ENCODE data around the gene IFNA1. TPM values are rescaled to one million over a fixed set of nuclear protein-coding genes. Genes with fewer than 3 reads are reported as not detected.

The IFNA1 gene
- total and polyA plus RNA-seq, 2 experiments from 2014 or later, result not detected

DNA sequence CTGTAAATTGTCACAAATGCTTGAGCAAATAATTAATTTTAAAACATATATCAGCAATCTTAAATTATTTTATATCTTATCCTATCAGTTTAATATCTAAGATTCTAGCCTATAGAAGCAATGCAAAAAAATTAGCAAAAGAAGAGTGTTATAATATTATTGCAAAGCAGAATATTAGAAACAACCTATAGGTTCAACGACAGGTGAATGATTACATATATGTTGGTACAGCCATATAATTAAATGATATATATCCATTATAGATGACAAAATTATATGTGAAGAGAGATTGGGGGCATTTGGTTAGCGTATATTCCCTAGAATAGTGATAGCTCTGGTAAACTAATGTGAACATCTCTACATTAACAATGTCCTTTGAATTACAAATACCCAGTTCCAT, 42.0 kb downstream of the IFNA1 start, which contains the start of gene IFNE:
Gene IFNE, minus strand, starts transcription at position 101 of the 400 bp plus-strand sequence. CDS start 619 bp downstream, outside the sequence.
- Histone ChIP-seq H3F3A (replicated peaks; ENCODE audit: low read depth) (no peaks in the 10 kb centered on the region), H3K36me3 (ENCODE audit: insufficient read depth) (no peaks in the 10 kb centered on the region), H4K20me1 (replicated peaks; ENCODE audit: insufficient read depth) (no peaks in the 10 kb centered on the region), H3K9me2 (ENCODE audit: insufficient read depth) (no peaks in the 10 kb centered on the region; the same call in 1 of the 2 replicates), H3K4me2 (no peak within 1 kb of the TSS), H3K4me3 (no peak within 1 kb of the TSS), H2AFZ (no peak within 1 kb of the TSS), H3K79me2 (replicated peaks; ENCODE audit: insufficient read depth) (no peaks in the 10 kb centered on the region), H3K4me1 (ENCODE audit: insufficient read depth) (peaks cover 8% of the 10 kb centered on the region), H3K27me3 (ENCODE audit: insufficient read depth) (no peaks in the 10 kb centered on the region), H3K27ac (ENCODE audit: low read depth) (no peak within 1 kb of the TSS)
- no peak for TF ChIP-seq NANOG (IDR thresholded peaks at IDR 0.05; ENCODE audit: borderline replicate concordance)
- TF ChIP-seq JUNB (IDR thresholded peaks at IDR 0.05; ENCODE audit: unreplicated experiment), result no peak
- no peak for TF ChIP-seq POLR2AphosphoS5 (IDR thresholded peaks at IDR 0.05; ENCODE audit: low read depth)
- no peak for TF ChIP-seq ZNF331 (CRISPR knock-in tag; IDR thresholded peaks at IDR 0.05; ENCODE audit: low read depth)
- TF ChIP-seq, protein P1, sequence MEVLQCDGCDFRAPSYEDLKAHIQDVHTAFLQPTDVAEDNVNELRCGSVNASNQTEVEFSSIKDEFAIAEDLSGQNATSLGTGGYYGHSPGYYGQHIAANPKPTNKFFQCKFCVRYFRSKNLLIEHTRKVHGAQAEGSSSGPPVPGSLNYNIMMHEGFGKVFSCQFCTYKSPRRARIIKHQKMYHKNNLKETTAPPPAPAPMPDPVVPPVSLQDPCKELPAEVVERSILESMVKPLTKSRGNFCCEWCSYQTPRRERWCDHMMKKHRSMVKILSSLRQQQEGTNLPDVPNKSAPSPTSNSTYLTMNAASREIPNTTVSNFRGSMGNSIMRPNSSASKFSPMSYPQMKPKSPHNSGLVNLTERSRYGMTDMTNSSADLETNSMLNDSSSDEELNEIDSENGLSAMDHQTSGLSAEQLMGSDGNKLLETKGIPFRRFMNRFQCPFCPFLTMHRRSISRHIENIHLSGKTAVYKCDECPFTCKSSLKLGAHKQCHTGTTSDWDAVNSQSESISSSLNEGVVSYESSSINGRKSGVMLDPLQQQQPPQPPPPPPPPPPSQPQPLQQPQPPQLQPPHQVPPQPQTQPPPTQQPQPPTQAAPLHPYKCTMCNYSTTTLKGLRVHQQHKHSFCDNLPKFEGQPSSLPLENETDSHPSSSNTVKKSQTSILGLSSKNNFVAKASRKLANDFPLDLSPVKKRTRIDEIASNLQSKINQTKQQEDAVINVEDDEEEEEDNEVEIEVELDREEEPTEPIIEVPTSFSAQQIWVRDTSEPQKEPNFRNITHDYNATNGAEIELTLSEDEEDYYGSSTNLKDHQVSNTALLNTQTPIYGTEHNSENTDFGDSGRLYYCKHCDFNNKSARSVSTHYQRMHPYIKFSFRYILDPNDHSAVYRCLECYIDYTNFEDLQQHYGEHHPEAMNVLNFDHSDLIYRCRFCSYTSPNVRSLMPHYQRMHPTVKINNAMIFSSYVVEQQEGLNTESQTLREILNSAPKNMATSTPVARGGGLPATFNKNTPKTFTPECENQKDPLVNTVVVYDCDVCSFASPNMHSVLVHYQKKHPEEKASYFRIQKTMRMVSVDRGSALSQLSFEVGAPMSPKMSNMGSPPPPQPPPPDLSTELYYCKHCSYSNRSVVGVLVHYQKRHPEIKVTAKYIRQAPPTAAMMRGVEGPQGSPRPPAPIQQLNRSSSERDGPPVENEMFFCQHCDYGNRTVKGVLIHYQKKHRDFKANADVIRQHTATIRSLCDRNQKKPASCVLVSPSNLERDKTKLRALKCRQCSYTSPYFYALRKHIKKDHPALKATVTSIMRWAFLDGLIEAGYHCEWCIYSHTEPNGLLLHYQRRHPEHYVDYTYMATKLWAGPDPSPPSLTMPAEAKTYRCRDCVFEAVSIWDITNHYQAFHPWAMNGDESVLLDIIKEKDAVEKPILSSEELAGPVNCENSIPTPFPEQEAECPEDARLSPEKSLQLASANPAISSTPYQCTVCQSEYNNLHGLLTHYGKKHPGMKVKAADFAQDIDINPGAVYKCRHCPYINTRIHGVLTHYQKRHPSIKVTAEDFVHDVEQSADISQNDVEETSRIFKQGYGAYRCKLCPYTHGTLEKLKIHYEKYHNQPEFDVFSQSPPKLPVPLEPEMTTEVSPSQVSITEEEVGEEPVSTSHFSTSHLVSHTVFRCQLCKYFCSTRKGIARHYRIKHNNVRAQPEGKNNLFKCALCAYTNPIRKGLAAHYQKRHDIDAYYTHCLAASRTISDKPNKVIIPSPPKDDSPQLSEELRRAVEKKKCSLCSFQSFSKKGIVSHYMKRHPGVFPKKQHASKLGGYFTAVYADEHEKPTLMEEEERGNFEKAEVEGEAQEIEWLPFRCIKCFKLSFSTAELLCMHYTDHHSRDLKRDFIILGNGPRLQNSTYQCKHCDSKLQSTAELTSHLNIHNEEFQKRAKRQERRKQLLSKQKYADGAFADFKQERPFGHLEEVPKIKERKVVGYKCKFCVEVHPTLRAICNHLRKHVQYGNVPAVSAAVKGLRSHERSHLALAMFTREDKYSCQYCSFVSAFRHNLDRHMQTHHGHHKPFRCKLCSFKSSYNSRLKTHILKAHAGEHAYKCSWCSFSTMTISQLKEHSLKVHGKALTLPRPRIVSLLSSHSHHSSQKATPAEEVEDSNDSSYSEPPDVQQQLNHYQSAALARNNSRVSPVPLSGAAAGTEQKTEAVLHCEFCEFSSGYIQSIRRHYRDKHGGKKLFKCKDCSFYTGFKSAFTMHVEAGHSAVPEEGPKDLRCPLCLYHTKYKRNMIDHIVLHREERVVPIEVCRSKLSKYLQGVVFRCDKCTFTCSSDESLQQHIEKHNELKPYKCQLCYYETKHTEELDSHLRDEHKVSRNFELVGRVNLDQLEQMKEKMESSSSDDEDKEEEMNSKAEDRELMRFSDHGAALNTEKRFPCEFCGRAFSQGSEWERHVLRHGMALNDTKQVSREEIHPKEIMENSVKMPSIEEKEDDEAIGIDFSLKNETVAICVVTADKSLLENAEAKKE (CRISPR knock-in tag; IDR thresholded peaks at IDR 0.05), result no peak
- TF ChIP-seq, protein P2, sequence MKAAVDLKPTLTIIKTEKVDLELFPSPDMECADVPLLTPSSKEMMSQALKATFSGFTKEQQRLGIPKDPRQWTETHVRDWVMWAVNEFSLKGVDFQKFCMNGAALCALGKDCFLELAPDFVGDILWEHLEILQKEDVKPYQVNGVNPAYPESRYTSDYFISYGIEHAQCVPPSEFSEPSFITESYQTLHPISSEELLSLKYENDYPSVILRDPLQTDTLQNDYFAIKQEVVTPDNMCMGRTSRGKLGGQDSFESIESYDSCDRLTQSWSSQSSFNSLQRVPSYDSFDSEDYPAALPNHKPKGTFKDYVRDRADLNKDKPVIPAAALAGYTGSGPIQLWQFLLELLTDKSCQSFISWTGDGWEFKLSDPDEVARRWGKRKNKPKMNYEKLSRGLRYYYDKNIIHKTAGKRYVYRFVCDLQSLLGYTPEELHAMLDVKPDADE (IDR thresholded peaks at IDR 0.05), result no peak
- Mint-ChIP-seq H3K27ac (no peak within 1 kb of the TSS), H3K4me3 (no peak within 1 kb of the TSS), H3K36me3 (ENCODE audit: low read depth) (no peaks in the 10 kb centered on the region), H3K27me3 (ENCODE audit: insufficient read depth, low read depth, poor library complexity) (no peaks in the 10 kb centered on the region), H3K9me3 (no peaks in the 10 kb centered on the region), H3K4me1 (peaks cover 2% of the 10 kb centered on the region)
- no peak for DNase-seq (ENCODE audit: low spot score)
- ATAC-seq, result no peak

Other genes starting within 250 kb of the IFNA1 start
- not detected in 2 replicates for gene IFNA7, start 238.2 kb upstream of the IFNA1 start, total RNA-seq (2014; rRNA removed; shearing (Covaris generic))
- gene IFNA7, start 238.2 kb upstream of the IFNA1 start, polyA plus RNA-seq (2016; fragmentation: Nextera tagmentation; extraction: Ambion mirVana), result not detected in 2 replicates
- not detected in 2 replicates for gene IFNA10, start 233.3 kb upstream of the IFNA1 start, total RNA-seq (2014; rRNA removed; shearing (Covaris generic))
- not detected in 2 replicates for gene IFNA10, start 233.3 kb upstream of the IFNA1 start, polyA plus RNA-seq (2016; fragmentation: Nextera tagmentation; extraction: Ambion mirVana)
- gene IFNA16, start 223.1 kb upstream of the IFNA1 start, total RNA-seq (2014; rRNA removed; shearing (Covaris generic)), result not detected in 2 replicates
- not detected in 2 replicates for gene IFNA16, start 223.1 kb upstream of the IFNA1 start, polyA plus RNA-seq (2016; fragmentation: Nextera tagmentation; extraction: Ambion mirVana)
- gene IFNA17, start 212.2 kb upstream of the IFNA1 start, total RNA-seq (2014; rRNA removed; shearing (Covaris generic)), result not detected in 2 replicates
- not detected in 2 replicates for gene IFNA17, start 212.2 kb upstream of the IFNA1 start, polyA plus RNA-seq (2016; fragmentation: Nextera tagmentation; extraction: Ambion mirVana)
- not detected in 2 replicates for gene IFNA14, start 200.4 kb upstream of the IFNA1 start, total RNA-seq (2014; rRNA removed; shearing (Covaris generic))
- not detected in 2 replicates for gene IFNA14, start 200.4 kb upstream of the IFNA1 start, polyA plus RNA-seq (2016; fragmentation: Nextera tagmentation; extraction: Ambion mirVana)
- not detected in 2 replicates for gene IFNA5, start 135.1 kb upstream of the IFNA1 start, total RNA-seq (2014; rRNA removed; shearing (Covaris generic))
- gene IFNA5, start 135.1 kb upstream of the IFNA1 start, polyA plus RNA-seq (2016; fragmentation: Nextera tagmentation; extraction: Ambion mirVana), result not detected in 2 replicates
- 22.1 and 24.0 TPM in 2 replicates for gene KLHL9, start 105.0 kb upstream of the IFNA1 start, total RNA-seq (2014; rRNA removed; shearing (Covaris generic))
- gene KLHL9, start 105.0 kb upstream of the IFNA1 start, polyA plus RNA-seq (2016; fragmentation: Nextera tagmentation; extraction: Ambion mirVana), result 9.1 and 9.6 TPM in 2 replicates
- not detected in 2 replicates for gene IFNA6, start 89.6 kb upstream of the IFNA1 start, total RNA-seq (2014; rRNA removed; shearing (Covaris generic))
- gene IFNA6, start 89.6 kb upstream of the IFNA1 start, polyA plus RNA-seq (2016; fragmentation: Nextera tagmentation; extraction: Ambion mirVana), result not detected in 2 replicates
- gene IFNA13, start 72.4 kb upstream of the IFNA1 start, total RNA-seq (2014; rRNA removed; shearing (Covaris generic)), result not detected in 2 replicates
- not detected in 2 replicates for gene IFNA13, start 72.4 kb upstream of the IFNA1 start, polyA plus RNA-seq (2016; fragmentation: Nextera tagmentation; extraction: Ambion mirVana)
- not detected in 2 replicates for gene IFNA2, start 55.0 kb upstream of the IFNA1 start, total RNA-seq (2014; rRNA removed; shearing (Covaris generic))
- gene IFNA2, start 55.0 kb upstream of the IFNA1 start, polyA plus RNA-seq (2016; fragmentation: Nextera tagmentation; extraction: Ambion mirVana), result not detected in 2 replicates
- not detected in 2 replicates for gene IFNA8, start 31.3 kb upstream of the IFNA1 start, total RNA-seq (2014; rRNA removed; shearing (Covaris generic))
- gene IFNA8, start 31.3 kb upstream of the IFNA1 start, polyA plus RNA-seq (2016; fragmentation: Nextera tagmentation; extraction: Ambion mirVana), result not detected in 2 replicates
- gene IFNE, start 41.9 kb downstream of the IFNA1 start, total RNA-seq (2014; rRNA removed; shearing (Covaris generic)), result 0.21 and 0.35 TPM in 2 replicates
- gene IFNE, start 41.9 kb downstream of the IFNA1 start, polyA plus RNA-seq (2016; fragmentation: Nextera tagmentation; extraction: Ambion mirVana), result not detected in 2 replicates

Measured in GM23338 (cell line).